Epidermal melanocyte (primary cell): Measurements from ENCODE around the gene GATA6.

Experiments used
- DNase-seq: peaks from one replicate; pipeline ENCODE4 v3.0.0; 2011; ENCODE audit warnings: low spot score; ENCODE audit not compliant: insufficient read length

Gene GATA6

DNA sequence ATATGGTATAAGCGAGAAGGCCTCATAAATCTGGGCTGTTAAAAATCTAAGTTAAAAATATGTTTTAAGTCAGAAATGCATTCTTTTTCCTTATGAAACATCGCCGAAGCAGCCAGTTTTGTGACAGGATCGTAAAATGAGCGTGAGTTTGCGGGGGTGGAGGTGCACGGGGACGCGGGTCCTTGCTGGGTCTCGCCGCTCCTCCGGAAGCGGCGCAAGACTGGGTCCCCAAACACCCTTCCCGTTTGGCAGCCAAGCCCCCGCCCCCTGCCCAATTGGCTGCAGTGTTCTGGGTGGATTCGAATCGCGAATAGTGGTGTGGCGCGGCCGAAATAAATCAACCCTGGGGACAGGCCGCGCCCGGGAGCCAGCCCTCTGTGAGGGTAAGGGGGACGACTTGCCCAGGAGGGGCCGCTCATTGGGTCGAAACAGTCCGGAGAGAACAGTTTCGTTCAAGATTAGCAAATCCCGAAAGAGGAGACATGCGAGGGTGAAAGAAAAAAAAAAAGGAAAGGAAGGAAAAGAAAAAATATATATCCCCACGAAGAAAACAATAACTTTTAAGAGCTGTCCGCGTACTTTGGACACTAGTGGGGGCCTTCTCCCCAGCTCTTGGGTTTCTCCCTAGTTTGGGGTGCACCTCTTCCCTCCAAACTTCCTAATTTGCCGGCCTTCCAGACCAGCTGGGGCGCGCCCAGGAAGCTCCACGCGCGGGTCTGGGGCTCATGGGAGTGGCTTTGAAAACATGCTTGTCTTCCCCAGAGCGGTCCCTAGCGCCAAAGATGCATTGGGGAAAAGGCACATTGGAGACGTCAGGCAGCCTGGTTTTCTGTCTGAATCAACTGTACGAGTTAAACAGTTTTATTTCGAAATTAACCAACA is 3.1 kb upstream of the GATA6 start:
- DNase-seq = no peak

DNA sequence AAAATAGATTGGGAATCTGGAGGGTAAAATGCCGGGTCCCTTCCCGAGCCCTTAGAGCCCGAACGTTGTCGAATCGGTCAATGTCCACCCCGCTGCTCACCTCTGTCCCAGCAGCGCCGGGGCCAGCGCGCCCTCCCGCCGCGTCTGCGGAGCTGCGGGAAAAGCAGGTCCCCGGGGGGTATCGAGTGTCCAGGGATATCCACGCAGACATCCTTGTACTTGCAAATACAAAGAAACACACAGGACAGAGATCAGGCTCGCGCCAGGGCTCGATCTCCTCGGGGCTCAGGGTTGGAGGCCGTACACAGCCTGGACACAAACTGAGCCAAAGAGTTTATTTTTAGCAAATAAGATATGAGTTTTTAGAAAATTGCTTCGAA is 2.3 kb upstream of the GATA6 start:
- no peak for DNase-seq

DNA sequence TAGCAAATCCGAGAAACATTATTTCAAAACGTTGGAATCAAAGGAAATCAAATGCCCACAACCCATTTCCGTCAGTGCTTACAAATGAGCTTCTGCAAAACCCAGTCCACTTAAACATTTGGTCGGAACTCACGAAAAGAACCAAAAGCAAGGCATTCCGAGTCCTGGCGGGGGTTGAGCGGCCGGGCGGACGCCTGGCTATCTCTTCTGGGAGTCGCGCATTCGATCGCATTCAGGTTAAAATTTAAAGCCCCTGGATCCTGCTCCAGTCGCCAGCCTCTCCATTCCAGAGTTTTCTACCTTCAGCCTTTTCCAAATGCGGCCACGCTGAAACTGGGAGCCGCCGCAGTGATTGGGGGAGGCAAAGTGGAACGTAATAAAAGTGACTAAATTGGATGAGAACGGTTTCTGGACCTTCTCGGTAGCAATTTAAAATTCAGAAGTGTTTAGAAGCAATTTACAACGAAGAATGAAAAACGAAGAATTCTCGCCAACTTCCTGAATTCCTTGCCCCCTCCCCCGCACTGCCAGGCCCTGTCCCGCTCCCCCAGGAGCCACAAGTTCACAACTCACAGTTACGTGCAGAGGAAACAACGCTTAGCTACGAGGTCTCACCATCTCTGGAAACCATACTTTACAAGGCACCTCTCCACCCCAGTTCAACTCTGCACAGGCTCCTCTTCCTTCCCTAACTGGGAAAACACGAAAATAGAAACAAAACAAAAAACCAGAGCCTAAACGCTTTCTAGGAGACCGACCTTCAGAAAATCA is 1.7 kb upstream of the GATA6 start:
- DNase-seq = no peak

DNA sequence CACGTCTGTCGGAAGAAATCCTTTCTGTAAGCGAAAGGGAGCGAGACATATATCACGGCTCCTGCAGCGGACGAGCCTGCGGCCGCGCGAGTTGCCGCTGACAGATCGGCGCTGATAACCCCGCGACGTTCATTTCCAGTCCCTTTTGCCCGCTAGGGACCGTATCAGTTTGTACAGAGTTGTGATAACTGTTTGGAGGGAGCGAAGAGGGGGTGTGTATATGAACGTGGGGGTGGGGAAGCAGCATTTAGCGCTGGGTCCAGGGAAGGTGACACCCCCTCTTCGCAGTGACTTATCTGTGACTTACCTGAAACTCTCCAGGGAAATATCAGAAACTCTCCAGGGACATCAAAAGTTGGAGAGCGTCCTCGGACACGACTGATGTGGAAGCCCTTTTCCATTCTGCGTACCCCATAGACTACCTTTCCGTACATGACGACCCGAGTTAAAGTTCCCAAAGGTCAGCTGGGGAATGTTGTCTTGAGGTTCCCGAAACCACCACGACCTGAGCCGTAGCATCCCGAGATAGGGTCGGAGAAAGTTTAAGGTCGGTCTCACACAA is 948 bp upstream of the GATA6 start:
- no peak for DNase-seq

DNA sequence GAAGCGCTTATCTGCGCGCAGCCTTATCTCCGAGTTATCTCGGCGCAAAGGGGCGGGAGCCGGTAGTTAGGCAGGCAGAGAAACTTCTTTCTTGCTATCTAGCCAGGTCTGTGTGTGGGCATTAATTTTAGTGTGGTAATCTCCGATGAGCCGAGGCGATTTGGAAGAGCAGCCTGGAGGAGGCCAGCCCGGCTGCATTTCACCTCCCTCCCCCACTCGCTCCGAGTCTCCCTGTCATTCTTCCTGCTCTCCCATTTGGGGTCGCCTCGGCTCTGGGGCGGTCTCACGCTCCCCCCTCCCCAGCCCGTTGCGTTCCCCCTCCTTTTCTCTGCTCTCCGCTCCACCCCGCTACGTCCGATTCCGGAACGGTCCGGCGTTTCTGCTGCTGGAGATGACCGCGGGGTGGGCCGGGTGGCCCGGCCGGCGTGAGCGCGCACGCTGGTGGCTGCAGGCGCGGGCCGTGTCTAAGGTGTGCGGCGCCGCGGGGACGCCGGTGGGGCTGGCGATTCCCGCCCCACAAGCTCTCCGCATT is 566 bp downstream of the GATA6 start:
- no peak for DNase-seq

DNA sequence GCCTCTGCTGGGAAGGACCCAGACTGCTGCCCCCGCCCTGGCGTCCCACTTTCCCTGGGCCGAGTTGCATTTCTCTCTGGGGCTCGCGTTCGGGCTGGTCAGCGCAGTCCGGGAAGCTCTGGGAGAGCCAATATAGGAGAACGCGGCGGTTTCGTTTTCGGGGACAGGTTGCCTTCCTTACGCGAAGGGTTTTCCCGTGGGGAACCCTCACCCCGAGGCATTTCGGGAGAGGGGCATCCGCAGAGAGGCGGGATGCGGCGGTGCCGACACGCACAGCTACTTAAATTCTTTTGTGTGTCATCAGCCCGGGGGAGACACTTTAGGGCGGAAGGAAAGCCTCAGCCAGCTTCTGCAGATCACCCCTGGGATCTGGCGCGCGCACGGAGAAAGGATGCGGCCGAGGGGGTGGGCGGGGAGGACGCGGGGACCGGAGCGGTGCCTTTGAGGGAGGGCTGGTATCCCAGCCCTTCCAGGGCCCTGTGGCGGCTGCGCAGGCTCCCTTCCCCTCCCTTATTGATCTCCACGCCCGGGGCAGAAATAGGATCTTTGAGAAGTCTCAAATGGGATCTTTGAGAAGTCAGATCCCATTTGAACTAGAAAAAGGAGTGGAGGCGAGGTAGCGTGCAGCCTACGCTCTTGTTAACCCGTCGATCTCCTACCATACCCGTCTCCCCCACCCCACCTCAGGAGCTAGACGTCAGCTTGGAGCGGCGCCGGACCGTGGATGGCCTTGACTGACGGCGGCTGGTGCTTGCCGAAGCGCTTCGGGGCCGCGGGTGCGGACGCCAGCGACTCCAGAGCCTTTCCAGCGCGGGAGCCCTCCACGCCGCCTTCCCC is 1.2 kb downstream of the GATA6 start:
- no peak for DNase-seq

DNA sequence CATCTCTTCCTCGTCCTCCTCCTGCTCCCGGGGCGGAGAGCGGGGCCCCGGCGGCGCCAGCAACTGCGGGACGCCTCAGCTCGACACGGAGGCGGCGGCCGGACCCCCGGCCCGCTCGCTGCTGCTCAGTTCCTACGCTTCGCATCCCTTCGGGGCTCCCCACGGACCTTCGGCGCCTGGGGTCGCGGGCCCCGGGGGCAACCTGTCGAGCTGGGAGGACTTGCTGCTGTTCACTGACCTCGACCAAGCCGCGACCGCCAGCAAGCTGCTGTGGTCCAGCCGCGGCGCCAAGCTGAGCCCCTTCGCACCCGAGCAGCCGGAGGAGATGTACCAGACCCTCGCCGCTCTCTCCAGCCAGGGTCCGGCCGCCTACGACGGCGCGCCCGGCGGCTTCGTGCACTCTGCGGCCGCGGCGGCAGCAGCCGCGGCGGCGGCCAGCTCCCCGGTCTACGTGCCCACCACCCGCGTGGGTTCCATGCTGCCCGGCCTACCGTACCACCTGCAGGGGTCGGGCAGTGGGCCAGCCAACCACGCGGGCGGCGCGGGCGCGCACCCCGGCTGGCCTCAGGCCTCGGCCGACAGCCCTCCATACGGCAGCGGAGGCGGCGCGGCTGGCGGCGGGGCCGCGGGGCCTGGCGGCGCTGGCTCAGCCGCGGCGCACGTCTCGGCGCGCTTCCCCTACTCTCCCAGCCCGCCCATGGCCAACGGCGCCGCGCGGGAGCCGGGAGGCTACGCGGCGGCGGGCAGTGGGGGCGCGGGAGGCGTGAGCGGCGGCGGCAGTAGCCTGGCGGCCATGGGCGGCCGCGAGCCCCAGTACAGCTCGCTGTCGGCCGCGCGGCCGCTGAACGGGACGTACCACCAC is 2.1 kb downstream of the GATA6 start:
- no peak for DNase-seq

DNA sequence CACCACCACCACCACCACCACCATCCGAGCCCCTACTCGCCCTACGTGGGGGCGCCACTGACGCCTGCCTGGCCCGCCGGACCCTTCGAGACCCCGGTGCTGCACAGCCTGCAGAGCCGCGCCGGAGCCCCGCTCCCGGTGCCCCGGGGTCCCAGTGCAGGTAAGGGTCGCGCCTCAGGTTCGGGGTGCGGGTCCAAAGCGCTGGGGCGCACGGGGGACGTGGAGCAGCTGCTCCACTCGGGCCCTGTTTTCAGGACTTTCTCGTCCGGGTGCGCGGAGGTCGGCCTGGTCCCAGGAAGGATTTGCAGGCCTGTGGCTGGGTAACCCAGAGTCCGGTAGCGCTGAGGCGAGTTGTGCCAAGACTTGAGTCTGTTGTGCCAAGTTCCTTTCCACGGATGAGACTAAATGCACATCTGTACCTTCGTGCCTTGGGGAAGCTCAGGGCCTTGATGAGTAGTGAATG is 2.8 kb downstream of the GATA6 start:
- no peak for DNase-seq

DNA sequence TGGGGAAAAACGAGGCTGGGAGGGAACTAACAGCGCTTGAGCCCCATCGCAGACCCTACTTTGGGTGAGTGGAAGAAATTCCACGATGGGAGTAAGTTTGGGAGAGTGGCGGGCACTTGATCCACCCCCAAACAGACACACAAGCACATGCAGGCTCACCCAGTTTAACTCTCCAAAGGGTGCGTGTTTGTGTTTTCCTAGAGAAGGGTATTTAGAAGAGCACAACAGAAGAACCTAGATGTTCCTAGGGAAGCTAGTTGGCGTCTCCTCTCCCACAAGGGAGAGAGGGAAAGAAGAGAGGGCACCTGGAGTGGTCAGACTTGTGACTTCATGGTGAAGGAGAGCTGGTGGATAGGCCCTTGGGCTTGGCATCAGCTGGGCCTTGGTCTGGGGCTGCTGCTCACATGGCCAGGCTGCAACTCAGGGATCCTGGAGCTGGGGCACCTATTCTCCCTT is 3.2 kb downstream of the GATA6 start:
- DNase-seq = no peak

DNA sequence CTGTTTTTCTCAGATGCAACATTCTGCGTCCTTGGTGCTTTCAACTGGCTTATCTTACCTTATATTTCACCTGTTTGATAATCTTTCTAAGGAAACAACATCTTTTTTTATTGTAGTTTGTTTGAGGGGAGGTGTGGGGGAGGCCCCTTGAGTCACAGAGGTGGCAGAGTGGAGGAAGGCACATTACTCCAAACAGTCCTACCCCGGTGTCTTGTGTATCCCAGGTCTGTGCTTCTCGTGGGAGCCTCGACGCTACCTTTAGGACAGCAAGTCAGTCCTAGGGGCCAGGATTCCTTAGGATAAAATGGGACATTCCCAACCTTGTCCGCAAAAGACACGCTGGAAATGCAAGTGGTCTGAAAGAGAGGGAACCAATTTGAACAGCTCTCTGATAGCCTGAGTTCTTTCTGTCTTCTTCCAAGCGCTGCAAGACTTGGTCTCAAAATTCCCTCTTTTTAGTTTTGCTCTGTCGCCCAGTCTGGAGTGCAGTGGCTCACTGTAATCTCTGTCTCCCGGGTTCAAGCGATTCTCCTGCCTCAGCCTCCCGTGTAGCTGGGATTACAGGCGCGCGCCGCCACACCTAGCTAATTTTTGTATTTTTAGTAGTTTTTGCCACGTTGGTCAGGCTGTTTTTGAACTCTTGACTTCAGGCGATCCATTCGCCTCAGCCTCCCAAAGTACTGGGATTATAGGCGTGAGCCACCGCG is 4.0 kb downstream of the GATA6 start:
- DNase-seq = no peak

DNA sequence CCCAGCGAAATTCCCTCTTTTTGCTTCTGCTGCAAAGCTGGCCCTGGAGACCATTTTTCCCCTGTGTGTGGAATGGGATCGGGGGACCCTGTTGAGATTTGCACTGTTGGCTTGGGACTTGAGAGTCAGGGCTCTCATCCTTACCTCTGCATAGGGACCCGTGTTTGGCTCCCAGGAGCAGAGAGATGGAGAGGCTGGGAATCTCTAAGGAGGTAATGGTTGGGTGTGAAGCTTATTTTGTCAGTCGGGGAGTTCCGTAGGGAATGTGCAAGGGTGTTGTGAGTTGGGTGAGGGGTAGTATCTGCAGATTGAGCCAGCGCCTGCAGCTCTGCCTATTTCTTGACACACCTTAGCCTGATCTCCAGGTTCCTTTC is 4.5 kb downstream of the GATA6 start:
- DNase-seq = no peak

DNA sequence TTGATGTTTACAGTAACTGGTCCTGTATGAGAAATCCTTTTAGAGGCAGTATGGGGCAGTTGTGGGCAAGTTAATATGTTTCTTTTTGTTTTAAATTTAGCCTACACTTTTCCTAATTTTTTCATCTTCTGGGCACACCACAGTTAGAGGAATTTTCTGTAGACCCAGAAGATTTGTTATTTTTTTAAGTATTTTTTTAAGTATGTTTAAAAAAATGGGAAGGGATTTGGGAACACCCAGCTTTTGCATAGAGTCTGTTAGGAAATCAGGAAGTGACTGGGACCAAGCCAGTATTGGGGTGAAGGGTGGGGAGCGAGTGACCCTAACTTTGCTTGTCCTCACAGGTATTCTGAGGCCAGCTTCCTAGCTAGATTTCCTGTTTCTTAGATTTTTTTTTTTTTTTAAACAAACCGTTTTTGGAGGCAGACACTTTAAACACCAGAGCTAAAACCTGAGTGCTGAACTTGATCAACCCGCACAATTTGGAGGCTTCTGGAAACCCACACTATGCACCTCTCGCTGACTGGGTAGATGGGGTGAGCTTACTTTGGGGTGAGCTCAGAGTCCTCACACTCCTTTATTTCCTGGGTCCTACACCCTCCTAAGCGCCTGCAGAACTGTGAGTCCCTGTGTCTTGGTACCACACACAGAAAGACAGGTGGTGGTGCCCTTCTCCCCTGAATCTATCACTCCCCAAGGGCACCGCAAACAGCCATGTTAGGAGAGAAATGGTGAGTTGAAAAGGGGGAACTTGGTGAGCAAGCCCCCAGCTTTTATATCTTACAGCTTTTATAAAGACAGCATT is 5.2 kb downstream of the GATA6 start:
- no peak for DNase-seq

DNA sequence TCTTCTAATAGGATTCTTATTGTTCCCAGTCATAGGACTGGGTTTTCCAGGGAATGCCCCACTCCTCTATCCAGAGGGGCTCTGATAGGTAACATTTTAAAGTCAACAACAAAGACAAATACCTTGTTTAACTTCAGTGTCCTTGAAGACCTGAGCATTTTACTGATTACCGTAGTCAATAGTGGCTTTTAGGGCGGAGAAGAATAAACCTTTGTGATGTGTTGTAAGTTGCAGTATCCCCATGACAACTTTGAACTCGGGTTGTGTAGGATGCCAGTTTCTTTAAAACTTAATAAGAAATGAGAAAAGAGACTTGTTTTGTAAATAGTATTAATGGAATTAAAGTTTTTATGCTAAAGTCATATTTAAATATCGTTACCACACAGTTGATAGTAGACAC is 6.0 kb downstream of the GATA6 start:
- no peak for DNase-seq

DNA sequence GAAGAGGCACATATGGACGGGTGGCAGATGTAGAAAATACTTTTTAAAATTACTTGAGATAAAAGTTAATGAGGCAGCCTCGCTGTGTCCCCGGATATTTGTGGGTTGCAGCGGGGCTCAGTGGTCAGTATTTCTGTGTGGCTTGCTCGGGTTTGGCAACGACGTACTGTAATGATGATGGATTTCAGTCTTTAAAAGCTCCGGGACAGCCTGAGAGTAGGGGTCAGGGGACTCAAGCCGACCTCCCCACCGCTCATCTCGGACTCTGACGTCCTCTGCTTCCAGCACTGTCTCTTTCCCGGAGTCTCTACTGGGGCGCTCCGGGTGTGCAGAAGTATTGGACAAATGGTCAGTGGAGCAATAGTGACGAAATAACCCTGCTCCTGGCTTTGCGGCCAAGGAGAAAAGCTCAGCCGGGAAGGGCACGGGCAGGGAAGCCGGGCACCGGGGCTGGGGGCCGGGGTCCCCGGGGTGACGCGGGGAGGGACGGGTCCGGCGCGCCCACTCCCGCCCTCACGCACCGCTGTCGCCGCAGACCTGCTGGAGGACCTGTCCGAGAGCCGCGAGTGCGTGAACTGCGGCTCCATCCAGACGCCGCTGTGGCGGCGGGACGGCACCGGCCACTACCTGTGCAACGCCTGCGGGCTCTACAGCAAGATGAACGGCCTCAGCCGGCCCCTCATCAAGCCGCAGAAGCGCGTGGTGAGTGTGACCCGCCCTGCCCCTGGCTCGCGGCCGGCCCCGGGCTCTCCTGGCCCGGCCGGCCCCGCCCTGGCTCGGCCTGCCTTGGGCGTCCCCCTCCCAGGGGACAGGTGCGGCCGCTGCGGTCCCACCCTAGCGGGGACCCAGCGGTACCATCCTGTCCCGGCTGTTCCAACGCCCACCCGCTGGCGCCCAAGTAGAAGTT is 7.3 kb downstream of the GATA6 start:
- DNase-seq = no peak

DNA sequence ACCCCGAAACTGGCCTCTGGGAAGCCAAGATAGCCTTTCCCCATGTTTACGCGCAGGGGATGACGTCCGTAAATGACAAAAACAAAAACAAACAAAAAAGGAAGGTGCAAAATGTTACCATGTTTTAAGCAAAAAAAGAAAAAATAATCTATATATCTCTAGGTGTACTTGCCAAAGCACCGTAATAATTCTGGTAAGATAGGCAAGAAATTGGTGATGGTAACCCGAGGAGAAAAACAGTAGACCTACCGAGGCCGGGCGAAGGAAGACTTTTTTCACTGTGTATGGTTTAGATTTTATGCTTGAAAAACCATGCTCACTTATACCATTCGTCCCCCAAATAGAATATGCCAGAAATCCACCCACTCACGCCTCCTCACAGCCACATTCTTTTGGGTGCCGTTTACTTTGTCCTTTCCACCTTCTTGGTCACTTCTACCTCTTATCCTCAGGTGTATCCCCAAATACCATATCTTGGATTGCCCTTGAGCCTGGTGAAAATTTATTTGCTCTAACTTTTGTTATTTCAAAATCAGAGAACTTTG is 8.0 kb downstream of the GATA6 start:
- no peak for DNase-seq

DNA sequence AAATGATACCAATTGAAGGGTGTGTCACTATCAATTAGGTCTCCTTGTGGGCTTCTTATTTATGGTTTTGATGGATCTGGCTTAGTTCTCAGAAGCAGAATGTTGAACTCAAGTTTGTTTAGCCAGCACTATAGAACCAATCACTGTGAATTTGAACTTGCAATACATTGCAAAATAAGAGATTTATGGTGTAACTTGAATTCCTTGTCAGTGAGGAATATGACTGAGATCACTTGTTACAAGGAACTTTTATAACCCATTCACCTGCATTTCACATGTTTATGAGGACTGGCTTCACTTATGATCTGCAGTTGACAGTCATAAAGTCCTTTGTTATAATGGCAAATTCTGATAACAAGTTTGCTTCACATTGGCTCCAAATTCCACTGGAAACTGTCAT is 9.8 kb downstream of the GATA6 start:
- no peak for DNase-seq

DNA sequence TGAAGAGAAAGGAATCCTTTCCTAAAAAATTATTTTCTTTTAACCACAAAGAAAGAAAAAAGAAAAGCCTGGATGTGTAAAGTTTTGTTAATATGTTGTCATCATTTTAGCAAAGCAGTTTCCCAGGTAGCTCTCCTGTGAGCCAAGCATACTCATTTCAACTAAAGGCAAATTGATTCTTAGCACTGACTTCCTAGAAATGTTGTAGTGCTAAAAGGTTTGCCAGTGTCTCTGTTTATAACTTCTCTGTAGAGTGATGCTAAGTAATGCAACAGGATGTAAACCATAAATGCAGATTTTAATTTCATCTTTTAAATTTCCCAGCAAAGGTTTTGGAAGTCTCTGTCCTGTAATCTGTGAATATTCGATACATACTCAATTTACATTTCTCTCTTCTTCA is 10.2 kb downstream of the GATA6 start:
- DNase-seq = no peak
